H9 (cell line): ENCODE data around the gene ZNF77. TPM values are rescaled to one million over a fixed set of nuclear protein-coding genes. Genes with fewer than 3 reads are reported as not detected.

ENCODE experiments used
- DNase-seq: peaks from one replicate; pipeline ENCODE4 v3.0.0-alpha.2; 2017
- H2AFZ ChIP-seq: one replicate; pipeline ENCODE4 v1.6.1; 2013; ENCODE audit warnings: mild to moderate bottlenecking, low read length, control low read depth, moderate library complexity
- H2AK5ac ChIP-seq: 2 replicates; pipeline ENCODE4 v1.6.1; 2013; ENCODE audit warnings: low read length, control low read depth, mixed read lengths; ENCODE audit not compliant: insufficient read length
- H2BK120ac ChIP-seq: one replicate; pipeline ENCODE4 v1.6.1; 2013; ENCODE audit warnings: low read depth, mild to moderate bottlenecking, low read length, control low read depth, inconsistent platforms; ENCODE audit not compliant: poor library complexity, severe bottlenecking
- H2BK12ac ChIP-seq: 2 replicates; pipeline ENCODE4 v1.6.1; 2013; ENCODE audit warnings: low read length, control low read depth, mixed read lengths, low read depth; ENCODE audit not compliant: insufficient read length
- H2BK15ac ChIP-seq: 2 replicates; pipeline ENCODE4 v1.6.1; 2013; ENCODE audit warnings: low read depth, low read length, control low read depth
- H2BK20ac ChIP-seq: one replicate; pipeline ENCODE4 v1.6.1; 2013; ENCODE audit warnings: low read depth, mild to moderate bottlenecking, low read length, control low read depth, inconsistent platforms; ENCODE audit not compliant: poor library complexity, severe bottlenecking
- H2BK5ac ChIP-seq: 2 replicates; pipeline ENCODE4 v1.6.1; 2013; ENCODE audit warnings: low read length, control low read depth, mixed read lengths; ENCODE audit not compliant: insufficient read length
- H3K14ac ChIP-seq: 2 replicates; pipeline ENCODE4 v1.6.1; 2013; ENCODE audit warnings: low read length, control low read depth; ENCODE audit not compliant: insufficient read depth
- H3K18ac ChIP-seq: 2 replicates; pipeline ENCODE4 v1.6.1; 2013; ENCODE audit warnings: low read depth, mild to moderate bottlenecking, mixed read lengths, low read length, control low read depth; ENCODE audit not compliant: insufficient read length
- H3K23ac ChIP-seq: 2 replicates; pipeline ENCODE4 v1.6.1; 2013; ENCODE audit warnings: low read length, control low read depth, mixed read lengths, low read depth; ENCODE audit not compliant: insufficient read length
- H3K23me2 ChIP-seq: 2 replicates; pipeline ENCODE4 v1.6.1; 2013; ENCODE audit warnings: low read depth, mild to moderate bottlenecking, mixed read lengths, low read length, control low read depth; ENCODE audit not compliant: insufficient read length, poor library complexity, severe bottlenecking
- H3K27ac ChIP-seq: 2 replicates; pipeline ENCODE4 v1.5.1; 2013; ENCODE audit warnings: low read length, control low read depth, mixed read lengths, low read depth; ENCODE audit not compliant: insufficient read length
- H3K27me3 ChIP-seq: 2 replicates; pipeline ENCODE4 v1.6.1; 2013; ENCODE audit warnings: low read length, control low read depth, inconsistent platforms; ENCODE audit not compliant: insufficient read depth
- H3K4ac ChIP-seq: 2 replicates; pipeline ENCODE4 v1.6.1; 2013; ENCODE audit warnings: low read depth, mild to moderate bottlenecking, control low read depth, inconsistent platforms, low read length, moderate library complexity
- H3K4me1 ChIP-seq: 2 replicates; pipeline ENCODE4 v1.6.1; 2013; ENCODE audit warnings: low read length, control low read depth, inconsistent platforms; ENCODE audit not compliant: insufficient read depth
- H3K4me2 ChIP-seq: 2 replicates; pipeline ENCODE4 v1.6.1; 2013; ENCODE audit warnings: low read length, control low read depth, mixed read lengths; ENCODE audit not compliant: insufficient read length, insufficient read depth
- H3K56ac ChIP-seq: 2 replicates; pipeline ENCODE4 v1.6.1; 2013; ENCODE audit warnings: low read depth, mild to moderate bottlenecking, mixed read lengths, low read length, control low read depth; ENCODE audit not compliant: insufficient read length
- H3K79me1 ChIP-seq: 2 replicates; pipeline ENCODE4 v1.6.1; 2013; ENCODE audit warnings: low read depth, mild to moderate bottlenecking, moderate library complexity, low read length, control low read depth, inconsistent platforms; ENCODE audit not compliant: insufficient read depth, poor library complexity, severe bottlenecking
- H3K79me2 ChIP-seq: 2 replicates; pipeline ENCODE4 v1.6.1; 2013; ENCODE audit warnings: low read length, control low read depth, inconsistent platforms; ENCODE audit not compliant: insufficient read depth
- H3K9ac ChIP-seq: 2 replicates; pipeline ENCODE4 v1.6.1; 2013; ENCODE audit warnings: low read length, control low read depth, mixed read lengths; ENCODE audit not compliant: insufficient read length; ENCODE audit errors: extremely low read depth
- H3K9me3 ChIP-seq: one replicate; pipeline ENCODE4 v1.6.1; 2013; ENCODE audit warnings: low read depth, low read length, inconsistent platforms; ENCODE audit not compliant: control insufficient read depth
- H3T11ph ChIP-seq: one replicate; pipeline ENCODE4 v1.6.1; 2013; ENCODE audit warnings: mild to moderate bottlenecking, low read length, control low read depth, inconsistent platforms
- H4K20me1 ChIP-seq: one replicate; pipeline ENCODE4 v1.6.1; 2013; ENCODE audit not compliant: control insufficient read depth, insufficient read length, insufficient read depth
- H4K5ac ChIP-seq: 2 replicates; pipeline ENCODE4 v1.6.1; 2013; ENCODE audit warnings: low read depth, mild to moderate bottlenecking, mixed read lengths, low read length, control low read depth; ENCODE audit not compliant: insufficient read length
- H4K8ac ChIP-seq: replicated peaks from 2 replicates; pipeline ENCODE4 v1.6.1; 2013; ENCODE audit warnings: low read length, control low read depth, mixed read lengths, low read depth; ENCODE audit not compliant: insufficient read length
- H4K91ac ChIP-seq: 2 replicates; pipeline ENCODE4 v1.6.1; 2013; ENCODE audit warnings: low read depth, mild to moderate bottlenecking, moderate library complexity, mixed read lengths, low read length, control low read depth; ENCODE audit not compliant: insufficient read length
- H3K27ac Mint-ChIP-seq, 3 experiments: 2 replicates in 2 of 3; 3 replicates in 1 of 3; pipeline ENCODE4 v1.8.0; 2020 to 2021; ENCODE audit warnings: mixed read lengths in 3 of 3, mild to moderate bottlenecking in 1 of 3, moderate library complexity in 1 of 3
- H3K27me3 Mint-ChIP-seq: 2 replicates; pipeline ENCODE4 v1.8.0; 2021; ENCODE audit warnings: low read depth, mild to moderate bottlenecking, moderate library complexity, mixed read lengths
- H3K36me3 Mint-ChIP-seq, 3 experiments: 2 replicates in 2 of 3; 3 replicates in 1 of 3; pipeline ENCODE4 v1.8.0; 2020 to 2021; ENCODE audit warnings: low read depth in 3 of 3, mixed read lengths in 3 of 3; ENCODE audit not compliant: insufficient read depth in 1 of 3
- H3K4me1 Mint-ChIP-seq, 2 experiments: 2 replicates each; pipeline ENCODE4 v1.8.0; 2020; ENCODE audit warnings: mixed read lengths in 2 of 2
- H3K4me3 Mint-ChIP-seq, 2 experiments: 2 replicates in 1 of 2; 3 replicates in 1 of 2; pipeline ENCODE4 v1.8.0; 2020 to 2021; ENCODE audit warnings: mild to moderate bottlenecking in 2 of 2, mixed read lengths in 2 of 2, moderate library complexity in 1 of 2
- H3K9me3 Mint-ChIP-seq, 2 experiments: 2 replicates in 1 of 2; 3 replicates in 1 of 2; pipeline ENCODE4 v1.8.0; 2020; ENCODE audit warnings: mild to moderate bottlenecking in 2 of 2, mixed read lengths in 2 of 2, moderate library complexity in 1 of 2
- CTCF ChIP-seq: fragments of 200-600 bp; sonication (generic); conservative IDR thresholded peaks from 3 replicates; pipeline ENCODE4 v1.8.0; 2021; ENCODE audit warnings: antibody characterized with exemption, mild to moderate bottlenecking
- WGBS: extraction: QIAGEN DNeasy Blood & Tissue Kit; methylation state at CpG from one replicate; pipeline ENCODE4 v1.1.7; 2013; ENCODE audit warnings: missing lambda C conversion rate, low lambda C conversion rate, mixed read lengths; ENCODE audit not compliant: insufficient read length; ENCODE audit errors: extremely low coverage; 5-methylcytosine and 5-hydroxymethylcytosine counted together
- total RNA-seq: library from RNA; stranded (reverse); gene quantifications from 2 replicates; pipeline ENCODE4 v1.2.1, GENCODE V29; 2021

ZNF77 gene
- total RNA-seq, 1 experiment from 2014 or later = 4.6 TPM

- H3K27me3 Mint-ChIP-seq = no peaks in the 10 kb centered on the region
- Histone ChIP-seq H3K4me2 (peak overlapping the region; percentile 78), H4K5ac (no peak overlapping the region), H4K8ac (no peak overlapping the region), H3K56ac (no peak overlapping the region), H2BK12ac (no peak overlapping the region), H3T11ph (no peak overlapping the region), H3K27me3 (no peaks in the 10 kb centered on the region), H3K27ac (no peak overlapping the region), H3K18ac (no peak overlapping the region), H3K9ac (peak overlapping the region; percentile 46), H3K4ac (no peak overlapping the region), H3K79me2 (peaks cover under 1% of the 10 kb centered on the region; the same call in 1 of the 2 replicates), H3K4me1 (peaks cover 2% of the 10 kb centered on the region; the same call in 1 of the 2 replicates), H2AK5ac (no peak overlapping the region), H2BK15ac (no peak overlapping the region), H3K79me1 (no peaks in the 10 kb centered on the region), H2BK120ac (no peak overlapping the region), H2AFZ (no peak overlapping the region), H2BK20ac (no peak overlapping the region), H3K14ac (no peak overlapping the region; the same call in 1 of the 2 replicates), H3K23me2 (peaks cover 5% of the 10 kb centered on the region), H4K91ac (no peak overlapping the region), H3K9me3 (no peaks in the 10 kb centered on the region), H3K23ac (no peak overlapping the region), H4K20me1 (no peaks in the 10 kb centered on the region), H2BK5ac (no peak overlapping the region)
- WGBS = no CpG with 5 or more reads among the region's 23 CpGs
- no peak for TF ChIP-seq CTCF
- peaks cover 7 to 13% of the 10 kb centered on the region in 2 experiments for H3K4me1 Mint-ChIP-seq
- H3K36me3 Mint-ChIP-seq = peaks cover 4 to 5% (median 5%) of the 10 kb centered on the region in 3 experiments; a peak in 5 of 7 replicates
- H3K9me3 Mint-ChIP-seq = peaks cover 0 to 2% of the 10 kb centered on the region in 2 experiments; a peak in 1 of 5 replicates
- no peak for DNase-seq
- H3K4me3 Mint-ChIP-seq = peak overlapping the region; percentile 84 to 92
- no peak overlapping the region for H3K27ac Mint-ChIP-seq
Measured at GRCh38 chr19:2944403-2944774, 382 bp downstream of the ZNF77 start.
